Measurements from ENCODE around the gene GPATCH8.

GRCh38 chr17:44367231-44367979 lies 135.8 kb downstream of the GPATCH8 start:
- no peak for TF ChIP-seq CTCF (IDR thresholded peaks at IDR 0.05)
- no peak for TF ChIP-seq POLR2A (IDR thresholded peaks at IDR 0.05)
- no peak for TF ChIP-seq EP300 (IDR thresholded peaks at IDR 0.05; ENCODE audit: low read depth)

All from transverse colon (tissue), 3 donors.